Upper lobe of left lung (tissue), 6 donors: ENCODE results near the gene XPO5. TPM values are rescaled to one million over a fixed set of nuclear protein-coding genes. Genes with fewer than 3 reads are reported as not detected.

ENCODE experiments used
- ATAC-seq, 2 donors: fragments of 200-7000 bp; cut with Tn5 transposase; one replicate each; pipeline ENCODE4 v1.9.1; 2022; ENCODE audit warnings: mild to moderate bottlenecking in 2 of 2, moderate library complexity in 2 of 2; ENCODE audit not compliant: low FRiP score in 2 of 2
- DNase-seq, 2 donors: peaks; one replicate each; pipeline ENCODE4 v3.0.0-alpha.2; 2019 to 2020
- H3K27ac ChIP-seq, 4 donors: fragments of 200-600 bp; sonication (generic); one replicate each; pipeline ENCODE4 v1.5.1; 2016 to 2019
- H3K27me3 ChIP-seq, 4 donors: fragments of 200-600 bp; sonication (generic); one replicate each; pipeline ENCODE4 v1.5.1; 2017 to 2019
- H3K36me3 ChIP-seq, 4 donors: fragments of 200-600 bp; sonication (generic); one replicate each; pipeline ENCODE4 v1.5.1; 2016 to 2019
- H3K4me1 ChIP-seq, 4 donors: fragments of 200-600 bp; sonication (generic); one replicate each; pipeline ENCODE4 v1.5.1; 2018 to 2019
- H3K4me3 ChIP-seq, 4 donors: fragments of 200-600 bp; sonication (generic); one replicate each; pipeline ENCODE4 v1.5.1; 2017 to 2019; ENCODE audit warnings: mild to moderate bottlenecking in 2 of 4, moderate library complexity in 1 of 4
- H3K9me3 ChIP-seq, 4 donors: fragments of 200-600 bp; sonication (generic); one replicate each; pipeline ENCODE4 v1.5.1; 2018 to 2019
- EP300 ChIP-seq, 4 donors: sonication (generic); formaldehyde crosslinking; IDR thresholded peaks; one replicate each; pipeline ENCODE4 v1.5.1; 2017; ENCODE audit warnings: antibody characterized with exemption in 4 of 4, control low read depth in 2 of 4
- POLR2A ChIP-seq, 4 donors: fragments of 450-650 bp; IDR thresholded peaks; one replicate each; pipeline ENCODE4 v1.5.1; 2016 to 2017; ENCODE audit warnings: antibody characterized with exemption in 4 of 4, mild to moderate bottlenecking in 2 of 4
- POLR2AphosphoS5 ChIP-seq, 2 donors: sonication (generic); formaldehyde crosslinking; IDR thresholded peaks; one replicate each; pipeline ENCODE4 v1.5.1; 2017; ENCODE audit warnings: antibody characterized with exemption in 2 of 2
- whole genome bisulfite sequencing, 2 donors: methylation state at CpG; one replicate each; pipeline ENCODE4 v1.1.5; 2017 to 2018; 5-methylcytosine and 5-hydroxymethylcytosine counted together
- total RNA-seq, 6 donors: library from RNA; depleted of rRNA in 4 of 6; stranded (reverse); fragments of >200 nt in 4 of 6; gene quantifications; one replicate each; pipeline versions ENCODE4 v1.1.0 to v1.2.1, GENCODE V29; 2016 to 2021
- TF ChIP-seq, protein P1 (sequence below), 6 experiments: fragments of 450-650 bp in 4 of 6; fragments of 200-600 bp in 2 of 6; sonication (generic) in 2 of 6; IDR thresholded peaks; one replicate each; pipeline ENCODE4 v1.5.1; 2016 to 2019; ENCODE audit warnings: antibody characterized with exemption in 6 of 6
- donor health status: DM: no; HTN: no; CAD: no; lungs with moderate emphysema.
- donor health status: DM: no; HTN: yes; CAD: no; lungs with severe emphysema.

Gene XPO5
- total RNA-seq, 6 donors from 2014 or later: 17.9 to 48.2 (median 25.1) TPM

DNA sequence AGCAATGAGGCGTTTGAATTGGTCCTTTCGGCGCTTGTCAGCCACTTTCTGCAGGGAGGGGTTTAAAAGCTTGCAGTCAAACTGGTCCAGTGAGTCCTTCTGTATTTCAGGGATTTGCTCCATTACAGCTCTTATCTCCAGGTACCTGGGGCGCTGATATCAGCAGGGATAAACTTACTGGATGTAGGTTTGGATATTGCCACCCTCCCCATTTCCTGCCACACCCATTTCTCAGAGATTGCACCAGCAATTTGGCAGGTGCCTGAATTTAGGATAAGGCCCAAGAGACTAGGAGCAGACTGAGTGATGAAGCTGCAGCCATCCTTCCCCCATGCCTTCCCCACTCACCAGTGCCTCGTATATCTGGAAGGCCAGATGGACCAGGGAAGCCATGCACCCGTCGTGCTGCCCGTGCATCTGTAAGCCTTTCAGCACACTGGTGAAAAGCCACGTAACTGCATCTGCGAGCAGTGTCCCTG, 51.3 kb downstream of the XPO5 start:
- ATAC-seq: no peak
- Histone ChIP-seq H3K9me3 (no peaks in the 10 kb centered on the region), H3K36me3 (peaks cover 55 to 99% (median 88%) of the 10 kb centered on the region in 4 donors), H3K27ac (no peak overlapping the region), H3K4me3 (no peak overlapping the region), H3K27me3 (no peaks in the 10 kb centered on the region), H3K4me1 (peaks cover 0 to 8% (median 0%) of the 10 kb centered on the region in 4 donors)
- no peak for TF ChIP-seq EP300 (IDR thresholded peaks at IDR 0.05)
- TF ChIP-seq POLR2A (IDR thresholded peaks at IDR 0.05): no peak
- TF ChIP-seq, protein P1, sequence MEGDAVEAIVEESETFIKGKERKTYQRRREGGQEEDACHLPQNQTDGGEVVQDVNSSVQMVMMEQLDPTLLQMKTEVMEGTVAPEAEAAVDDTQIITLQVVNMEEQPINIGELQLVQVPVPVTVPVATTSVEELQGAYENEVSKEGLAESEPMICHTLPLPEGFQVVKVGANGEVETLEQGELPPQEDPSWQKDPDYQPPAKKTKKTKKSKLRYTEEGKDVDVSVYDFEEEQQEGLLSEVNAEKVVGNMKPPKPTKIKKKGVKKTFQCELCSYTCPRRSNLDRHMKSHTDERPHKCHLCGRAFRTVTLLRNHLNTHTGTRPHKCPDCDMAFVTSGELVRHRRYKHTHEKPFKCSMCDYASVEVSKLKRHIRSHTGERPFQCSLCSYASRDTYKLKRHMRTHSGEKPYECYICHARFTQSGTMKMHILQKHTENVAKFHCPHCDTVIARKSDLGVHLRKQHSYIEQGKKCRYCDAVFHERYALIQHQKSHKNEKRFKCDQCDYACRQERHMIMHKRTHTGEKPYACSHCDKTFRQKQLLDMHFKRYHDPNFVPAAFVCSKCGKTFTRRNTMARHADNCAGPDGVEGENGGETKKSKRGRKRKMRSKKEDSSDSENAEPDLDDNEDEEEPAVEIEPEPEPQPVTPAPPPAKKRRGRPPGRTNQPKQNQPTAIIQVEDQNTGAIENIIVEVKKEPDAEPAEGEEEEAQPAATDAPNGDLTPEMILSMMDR (IDR thresholded peaks at IDR 0.05): no peak
- no peak for TF ChIP-seq POLR2AphosphoS5 (IDR thresholded peaks at IDR 0.05)
- DNase-seq: no peak
- 74 to 98% methylated on average over 5 to 10 of the region's 10 CpGs for WGBS, 2 donors

DNA sequence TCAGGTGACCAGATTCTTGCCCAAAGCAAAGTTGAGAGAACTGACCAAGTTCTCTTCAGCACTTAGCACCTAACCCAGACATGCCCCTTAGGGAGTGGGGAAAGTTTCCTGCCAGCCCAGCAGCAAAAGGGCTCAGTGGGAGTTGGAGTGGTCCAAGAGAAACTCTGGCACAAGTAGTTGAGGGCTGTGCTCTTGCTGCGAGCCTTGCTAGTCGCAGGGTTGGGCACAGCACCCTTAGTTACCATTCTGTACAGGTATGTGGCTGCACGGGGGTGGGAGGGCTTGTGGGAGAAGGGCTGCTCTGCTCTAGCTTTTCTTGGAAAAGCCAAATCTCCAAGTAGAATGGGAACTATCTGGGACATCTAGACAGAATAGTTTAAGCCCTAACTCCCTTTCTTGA, 52.6 kb downstream of the XPO5 start:
- TF ChIP-seq, protein P1 (IDR thresholded peaks at IDR 0.05): no peak
- TF ChIP-seq POLR2AphosphoS5 (IDR thresholded peaks at IDR 0.05): no peak
- TF ChIP-seq EP300 (IDR thresholded peaks at IDR 0.05): no peak
- TF ChIP-seq POLR2A (IDR thresholded peaks at IDR 0.05): no peak
- Histone ChIP-seq H3K4me3 (no peak overlapping the region), H3K36me3 (peaks cover 54 to 93% (median 84%) of the 10 kb centered on the region in 4 donors), H3K4me1 (peaks cover 6 to 13% (median 7%) of the 10 kb centered on the region in 4 donors), H3K9me3 (no peaks in the 10 kb centered on the region), H3K27ac (no peak overlapping the region), H3K27me3 (no peaks in the 10 kb centered on the region)
- WGBS, 2 donors: 93 to 98% methylated on average over 2 to 3 of the region's 3 CpGs
- DNase-seq (no peak), ATAC-seq (no peak)

DNA sequence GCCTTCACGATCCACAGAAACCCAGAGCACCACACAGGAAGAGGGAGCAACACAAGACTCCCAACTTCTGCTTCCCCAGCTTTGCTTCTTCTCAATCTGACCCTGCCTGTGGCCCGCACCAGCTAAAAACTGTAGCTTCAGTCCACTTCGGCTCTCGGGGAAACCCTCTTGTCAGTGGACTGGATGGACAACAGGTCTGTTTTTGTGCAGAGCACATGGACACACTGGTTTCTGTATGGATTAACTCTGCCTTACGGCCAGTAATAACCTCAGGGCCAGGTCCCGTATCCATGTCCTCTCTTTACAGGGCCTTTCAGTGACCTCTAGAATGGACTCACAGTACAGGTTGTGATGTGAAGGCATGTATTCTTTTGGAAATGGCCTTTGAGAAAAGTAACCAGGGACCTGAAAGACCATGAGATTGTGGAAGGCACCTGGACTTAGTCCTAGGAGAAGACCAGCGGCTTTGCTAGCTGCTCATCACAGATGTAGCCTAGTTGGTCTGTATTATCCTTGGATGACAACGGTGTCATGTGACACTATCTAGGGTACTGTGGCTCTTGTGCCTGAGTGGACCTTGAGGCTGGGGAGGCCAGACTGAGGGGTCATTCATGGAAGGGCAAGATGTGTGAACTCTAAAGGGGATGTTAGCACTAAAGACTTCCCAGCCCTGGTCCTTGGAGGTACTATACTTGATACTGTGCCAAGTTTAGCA, 53.1 kb downstream of the XPO5 start:
- TF ChIP-seq EP300 (IDR thresholded peaks at IDR 0.05): no peak
- no peak for TF ChIP-seq POLR2A (IDR thresholded peaks at IDR 0.05)
- Histone ChIP-seq H3K27ac (peak overlapping the region in 1 of 4 donors; percentile 18), H3K27me3 (no peaks in the 10 kb centered on the region), H3K4me1 (peaks cover 12 to 19% (median 13%) of the 10 kb centered on the region in 4 donors), H3K9me3 (no peaks in the 10 kb centered on the region), H3K36me3 (peaks cover 50 to 87% (median 78%) of the 10 kb centered on the region in 4 donors), H3K4me3 (no peak overlapping the region)
- DNase-seq (no peak), ATAC-seq (no peak)
- WGBS, 2 donors: 83 to 86% methylated on average over 7 to 8 of the region's 8 CpGs

DNA sequence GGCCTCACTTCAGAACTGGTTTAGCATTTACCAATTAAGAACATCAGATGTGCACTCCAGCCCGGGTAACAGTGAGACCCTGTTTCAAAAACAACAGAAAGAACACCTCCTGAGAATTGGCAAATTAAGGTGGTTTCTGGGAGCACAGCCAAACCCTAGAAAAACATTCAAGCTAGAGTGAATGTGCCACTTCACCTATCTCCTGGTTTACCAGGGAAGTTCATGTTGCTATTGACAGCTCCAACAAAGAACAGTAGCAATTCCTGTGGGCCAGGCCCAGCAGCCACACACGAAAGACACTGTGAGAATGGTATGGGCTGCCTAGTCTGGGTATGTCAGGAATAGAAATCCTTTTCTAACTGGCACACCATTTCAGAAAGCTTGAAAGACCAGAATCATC, 54.0 kb downstream of the XPO5 start:
- Histone ChIP-seq H3K27ac (no peak overlapping the region), H3K36me3 (peaks cover 42 to 78% (median 70%) of the 10 kb centered on the region in 4 donors), H3K4me3 (no peak overlapping the region), H3K27me3 (no peaks in the 10 kb centered on the region), H3K9me3 (no peaks in the 10 kb centered on the region), H3K4me1 (peaks cover 15 to 22% (median 16%) of the 10 kb centered on the region in 4 donors)
- no peak for ATAC-seq
- no peak for DNase-seq
- no peak for TF ChIP-seq POLR2A (IDR thresholded peaks at IDR 0.05)
- TF ChIP-seq EP300 (IDR thresholded peaks at IDR 0.05): no peak
- TF ChIP-seq, protein P1 (IDR thresholded peaks at IDR 0.05): no peak
- no peak for TF ChIP-seq POLR2AphosphoS5 (IDR thresholded peaks at IDR 0.05)
- 59 to 82% methylated on average over 2 of the region's 2 CpGs for WGBS, 2 donors

DNA sequence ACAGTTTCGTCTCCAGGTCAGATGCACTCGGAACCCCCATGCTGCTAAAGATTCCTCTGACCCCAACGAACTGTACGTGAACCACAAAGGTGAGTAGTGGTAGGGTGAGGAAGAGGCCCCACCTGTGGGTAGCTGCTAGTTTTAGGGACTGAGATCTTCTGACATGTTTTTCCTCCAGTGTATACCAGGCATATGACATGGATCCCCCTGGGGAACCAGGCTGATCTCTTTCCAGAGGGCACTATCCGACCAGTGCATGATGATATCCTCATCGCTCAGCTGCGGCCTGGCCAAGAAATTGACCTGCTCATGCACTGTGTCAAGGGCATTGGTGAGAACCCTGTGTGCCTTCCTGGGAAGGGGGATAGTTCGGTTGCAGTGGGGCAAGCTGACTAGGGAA, 55.7 kb downstream of the XPO5 start:
- Histone ChIP-seq H3K27ac (no peak overlapping the region), H3K9me3 (no peaks in the 10 kb centered on the region), H3K27me3 (no peaks in the 10 kb centered on the region), H3K36me3 (peaks cover 34 to 70% (median 58%) of the 10 kb centered on the region in 4 donors), H3K4me1 (peaks cover 25 to 34% (median 28%) of the 10 kb centered on the region in 4 donors), H3K4me3 (no peak overlapping the region)
- DNase-seq: no peak
- WGBS, 2 donors: 90 to 93% methylated on average over 4 to 8 of the region's 8 CpGs
- ATAC-seq: no peak
- TF ChIP-seq, protein P1 (IDR thresholded peaks at IDR 0.05): no peak
